GM23338 (cell line): Measurements from ENCODE around the gene PLBD2. TPM values are rescaled to one million over a fixed set of nuclear protein-coding genes. Genes with fewer than 3 reads are reported as not detected.

Source experiments
- ATAC-seq: fragments of 200-7000 bp; cut with Tn5 transposase; 3 replicates; pipeline ENCODE4 v1.9.1; 2020
- DNase-seq: peaks from one replicate; pipeline ENCODE4 v3.0.0-alpha.2; 2015; ENCODE audit warnings: low spot score
- H2AFZ ChIP-seq: fragments of 200-600 bp; sonication (generic); 2 replicates; pipeline ENCODE4 v1.8.0; 2016; ENCODE audit warnings: antibody characterized with exemption, mild to moderate bottlenecking, moderate library complexity
- H3F3A ChIP-seq: fragments of 200-600 bp; sonication (generic); replicated peaks from 2 replicates; pipeline ENCODE4 v1.8.0; 2017; ENCODE audit warnings: antibody characterized with exemption, mixed run types, low read depth
- H3K27ac ChIP-seq: fragments of 200-600 bp; sonication (generic); 2 replicates; pipeline ENCODE4 v1.6.1; 2016; ENCODE audit warnings: low read depth
- H3K27me3 ChIP-seq: fragments of 200-600 bp; sonication (generic); 2 replicates; pipeline ENCODE4 v1.8.0; 2016; ENCODE audit warnings: mild to moderate bottlenecking, mixed run types, moderate library complexity; ENCODE audit not compliant: insufficient read depth
- H3K36me3 ChIP-seq: fragments of 200-600 bp; sonication (generic); 2 replicates; pipeline ENCODE4 v1.8.0; 2016; ENCODE audit warnings: mild to moderate bottlenecking; ENCODE audit not compliant: insufficient read depth
- H3K4me1 ChIP-seq: fragments of 200-600 bp; sonication (generic); 2 replicates; pipeline ENCODE4 v1.8.0; 2016; ENCODE audit warnings: mild to moderate bottlenecking, moderate library complexity; ENCODE audit not compliant: insufficient read depth
- H3K4me2 ChIP-seq: fragments of 200-600 bp; sonication (generic); 2 replicates; pipeline ENCODE4 v1.7.1; 2017; ENCODE audit warnings: mixed run types
- H3K4me3 ChIP-seq: fragments of 200-600 bp; sonication (generic); 2 replicates; pipeline ENCODE4 v1.6.1; 2016; ENCODE audit warnings: mixed run types
- H3K79me2 ChIP-seq: fragments of 200-600 bp; sonication (generic); replicated peaks from 2 replicates; pipeline ENCODE4 v1.8.0; 2017; ENCODE audit warnings: mild to moderate bottlenecking; ENCODE audit not compliant: insufficient read depth
- H3K9me2 ChIP-seq: fragments of 200-600 bp; sonication (generic); 2 replicates; pipeline ENCODE4 v1.8.0; 2017; ENCODE audit not compliant: insufficient read depth
- H4K20me1 ChIP-seq: fragments of 200-600 bp; sonication (generic); replicated peaks from 2 replicates; pipeline ENCODE4 v1.8.0; 2017; ENCODE audit warnings: mild to moderate bottlenecking; ENCODE audit not compliant: insufficient read depth
- H3K27ac Mint-ChIP-seq: 2 replicates; pipeline ENCODE4 v1.8.0; 2020; ENCODE audit warnings: inconsistent platforms, mild to moderate bottlenecking, moderate library complexity, mixed read lengths
- H3K27me3 Mint-ChIP-seq: 3 replicates; pipeline ENCODE4 v1.8.0; 2022; ENCODE audit warnings: low read depth, mild to moderate bottlenecking, moderate library complexity, mixed read lengths, inconsistent platforms; ENCODE audit not compliant: insufficient read depth, poor library complexity
- H3K36me3 Mint-ChIP-seq: 3 replicates; pipeline ENCODE4 v1.8.0; 2021; ENCODE audit warnings: low read depth, mild to moderate bottlenecking, inconsistent platforms, moderate library complexity, mixed read lengths
- H3K4me1 Mint-ChIP-seq: 3 replicates; pipeline ENCODE4 v1.8.0; 2020; ENCODE audit warnings: mild to moderate bottlenecking, inconsistent platforms, mixed read lengths
- H3K4me3 Mint-ChIP-seq: 3 replicates; pipeline ENCODE4 v1.8.0; 2021; ENCODE audit warnings: moderate library complexity, mild to moderate bottlenecking, inconsistent platforms, mixed read lengths
- H3K9me3 Mint-ChIP-seq: 3 replicates; pipeline ENCODE4 v1.8.0; 2020; ENCODE audit warnings: moderate library complexity, mild to moderate bottlenecking, inconsistent platforms, mixed read lengths
- CREB1 ChIP-seq: fragments of 250-450 bp; sonication (Bioruptor Pico); IDR thresholded peaks from 2 replicates; pipeline ENCODE4 v1.5.0; 2020; ENCODE audit warnings: low read depth, mild to moderate bottlenecking, moderate library complexity
- CTCF ChIP-seq, 2 experiments: fragments of 200-600 bp in 1 of 2; sonication (generic) in 1 of 2; conservative IDR thresholded peaks; 2 replicates each; pipeline versions ENCODE4 v1.5.1 to v1.6.1; 2016 to 2017; ENCODE audit warnings: antibody characterized with exemption in 2 of 2, low read depth in 2 of 2, mild to moderate bottlenecking in 2 of 2, moderate library complexity in 1 of 2
- ETS1 ChIP-seq: IDR thresholded peaks from 2 replicates; pipeline ENCODE4 v1.6.1; 2016; ENCODE audit warnings: antibody characterized with exemption
- EZH2 ChIP-seq: fragments of 200-600 bp; sonication (generic); IDR thresholded peaks from one replicate; pipeline ENCODE4 v1.8.0; 2017; ENCODE audit warnings: antibody characterized with exemption, mild to moderate bottlenecking, low read depth; ENCODE audit not compliant: unreplicated experiment
- EZH2phosphoT487 ChIP-seq: fragments of 200-600 bp; sonication (generic); IDR thresholded peaks from one replicate; pipeline ENCODE4 v1.8.1; 2018; ENCODE audit warnings: antibody characterized with exemption; ENCODE audit not compliant: unreplicated experiment
- JUNB ChIP-seq: IDR thresholded peaks from one replicate; pipeline ENCODE4 v1.6.1; 2016; ENCODE audit warnings: antibody characterized with exemption; ENCODE audit not compliant: unreplicated experiment
- NANOG ChIP-seq: IDR thresholded peaks from 2 replicates; pipeline ENCODE4 v1.6.1; 2016; ENCODE audit warnings: antibody characterized with exemption, borderline replicate concordance
- POLR2AphosphoS5 ChIP-seq: IDR thresholded peaks from 2 replicates; pipeline ENCODE4 v1.6.1; 2016; ENCODE audit warnings: antibody characterized with exemption, low read depth
- REST ChIP-seq: IDR thresholded peaks from one replicate; pipeline ENCODE4 v1.6.1; 2018; ENCODE audit warnings: antibody characterized with exemption; ENCODE audit not compliant: unreplicated experiment
- STAT1 ChIP-seq: IDR thresholded peaks from one replicate; pipeline ENCODE4 v1.6.1; 2016; ENCODE audit warnings: antibody characterized with exemption; ENCODE audit not compliant: unreplicated experiment
- ZNF114 ChIP-seq: fragments of 250-450 bp; sonication (Bioruptor Pico); IDR thresholded peaks from 2 replicates; pipeline ENCODE4 v1.5.0; 2020; ENCODE audit warnings: mild to moderate bottlenecking, moderate library complexity
- ZNF331 ChIP-seq: fragments of 250-450 bp; sonication (Bioruptor Pico); IDR thresholded peaks from 2 replicates; pipeline ENCODE4 v1.5.0; 2020; ENCODE audit warnings: low read depth, mild to moderate bottlenecking, moderate library complexity
- ZNF462 ChIP-seq: fragments of 250-450 bp; sonication (Bioruptor Pico); IDR thresholded peaks from 2 replicates; pipeline ENCODE4 v1.5.0; 2020; ENCODE audit warnings: mild to moderate bottlenecking, moderate library complexity
- polyA plus RNA-seq: library from polyadenylated mRNA; unstranded; fragments of >200 nt; fragmentation: Nextera tagmentation; extraction: Ambion mirVana; gene quantifications from 2 replicates; pipeline ENCODE4 v1.2.1, GENCODE V29; 2016
- total RNA-seq: library from RNA; depleted of rRNA; stranded (reverse); fragments of >200 nt; shearing (Covaris generic); gene quantifications from 2 replicates; pipeline ENCODE4 v1.2.3, GENCODE V29; 2014

The PLBD2 gene
- total and polyA plus RNA-seq, 2 experiments from 2014 or later, result 10.2 to 37.1 TPM

- Histone ChIP-seq H4K20me1 (no peaks in the 10 kb centered on the region), H3K9me2 (no peaks in the 10 kb centered on the region), H2AFZ (peak overlapping the region; percentile 78), H3F3A (no peaks in the 10 kb centered on the region), H3K4me2 (0 out of 2 replicates have a peak overlapping the region, but pooled peaks have one; percentile 46), H3K79me2 (no peaks in the 10 kb centered on the region), H3K27me3 (no peaks in the 10 kb centered on the region), H3K36me3 (no peaks in the 10 kb centered on the region), H3K4me1 (peaks cover 25% of the 10 kb centered on the region), H3K27ac (no peak overlapping the region), H3K4me3 (no peak overlapping the region)
- DNase-seq (peak; percentile 35), ATAC-seq (peak; percentile 56)
- H3K27me3 Mint-ChIP-seq, result peaks cover 2% of the 10 kb centered on the region
- no peak overlapping the region for H3K27ac Mint-ChIP-seq
- TF ChIP-seq CTCF (conservative IDR thresholded peaks at IDR 0.05; ENCODE audit: low read depth in 2 of 2) (no peak), ETS1 (no peak), EZH2phosphoT487 (no peak), CREB1 (CRISPR knock-in tag) (no peak), STAT1 (no peak), ZNF331 (CRISPR knock-in tag) (no peak), POLR2AphosphoS5 (no peak), ZNF114 (CRISPR knock-in tag) (no peak), NANOG (no peak), EZH2 (no peak), REST (no peak), ZNF462 (CRISPR knock-in tag) (no peak), JUNB (no peak)
- no peak overlapping the region for H3K4me3 Mint-ChIP-seq
- no peaks in the 10 kb centered on the region for H3K36me3 Mint-ChIP-seq
- H3K9me3 Mint-ChIP-seq, result no peaks in the 10 kb centered on the region
- peaks cover 22% of the 10 kb centered on the region for H3K4me1 Mint-ChIP-seq
Measured at GRCh38 chr12:113405694-113406093, 47.3 kb downstream of the PLBD2 start.
